ENCODE results near the gene SLC11A2. TPM values are rescaled to one million over a fixed set of nuclear protein-coding genes. Genes with fewer than 3 reads are reported as not detected.

The SLC11A2 gene
- total and polyA plus RNA-seq, 2 of the 8 experiments (the other 6 are each of a cell fraction or from before 2014, with no cell fraction given) = 55.0 to 61.5 TPM

GRCh38 chr12:51033457-51034089, 7.4 kb upstream of the SLC11A2 start (continued):
- no peak for TF ChIP-seq CREB1 (IDR thresholded peaks at IDR 0.05)
- TF ChIP-seq TAF7 (optimal IDR thresholded peaks at IDR 0.05; ENCODE audit: borderline replicate concordance, low read depth, low read length) = no peak
- no peak for TF ChIP-seq KDM5A (IDR thresholded peaks at IDR 0.05; ENCODE audit: low read length)

Data from H1 (cell line).